NAMALWA (cell line): ENCODE data around the gene PRIM2.
"Not testable (repeated sequence)": the region's sequence is repeated elsewhere in the genome, so short reads cannot be mapped to it uniquely, and the experiment has no call there.

Experiments used
- DNase-seq: peaks from one replicate; pipeline ENCODE4 v3.0.0-alpha.2; 2015; ENCODE audit warnings: low spot score

Gene PRIM2

GRCh38 chr6:57365076-57365583, 47.7 kb downstream of the PRIM2 start:
- not testable (repeated sequence) for DNase-seq

DNA sequence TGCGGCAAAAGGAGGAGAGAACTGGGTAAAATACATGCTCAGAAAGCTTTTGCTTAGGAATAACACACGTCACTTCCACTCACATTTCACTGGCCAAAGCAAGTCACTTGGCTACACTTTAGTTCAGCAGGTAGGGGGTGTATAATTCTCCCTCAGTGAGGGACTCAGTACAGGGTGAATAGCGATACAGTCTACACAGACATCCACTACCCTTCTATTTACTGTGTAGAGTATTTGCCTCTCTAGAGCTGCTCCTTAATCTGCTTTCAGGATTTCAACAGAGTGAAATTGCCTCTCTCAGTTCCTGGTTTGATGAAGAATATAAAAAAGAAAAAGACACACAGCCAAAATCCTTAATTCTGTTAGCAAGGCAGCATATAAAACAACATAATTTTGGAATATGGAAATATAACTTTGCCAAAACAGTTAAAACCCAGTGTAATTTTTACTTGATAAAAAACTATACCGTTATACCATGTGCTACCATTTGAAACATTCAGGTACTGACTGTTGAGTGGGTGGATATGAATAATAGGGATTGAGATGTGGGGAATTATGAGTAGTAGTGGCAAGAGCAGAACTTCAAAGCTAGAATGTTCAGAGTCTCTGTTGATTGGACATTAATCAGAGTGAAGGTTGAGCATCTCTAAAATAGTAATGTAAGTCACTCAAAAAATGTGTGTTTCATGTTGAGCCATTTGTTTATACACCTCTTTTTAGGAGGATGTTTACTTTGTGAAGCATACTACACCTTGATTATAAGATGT, 51.7 kb downstream of the PRIM2 start:
- not testable (repeated sequence) for DNase-seq

GRCh38 chr6:57371779-57372178, 54.3 kb downstream of the PRIM2 start:
- not testable (repeated sequence) for DNase-seq

GRCh38 chr6:57374764-57375163, 57.3 kb downstream of the PRIM2 start:
- DNase-seq, result not testable (repeated sequence)

DNA sequence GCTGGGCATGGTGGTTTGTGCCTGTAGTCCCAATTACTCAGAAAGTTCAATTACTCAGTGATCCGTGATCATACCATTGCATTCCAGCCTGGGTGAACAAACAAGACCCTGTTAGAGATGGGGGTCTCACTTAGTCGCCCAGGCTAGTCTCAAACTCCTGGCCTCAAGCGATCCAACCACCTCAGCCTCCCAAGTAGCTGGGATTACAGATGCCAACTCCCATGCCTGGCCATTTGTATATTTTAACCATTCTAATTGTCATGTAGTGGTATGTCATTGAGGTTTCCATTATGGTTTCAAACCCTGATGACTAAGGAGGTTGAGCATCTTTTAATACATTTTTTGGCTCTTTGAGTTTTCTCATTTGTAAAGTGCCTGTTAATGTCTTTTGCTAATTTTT, 58.7 kb downstream of the PRIM2 start:
- not testable (repeated sequence) for DNase-seq

DNA sequence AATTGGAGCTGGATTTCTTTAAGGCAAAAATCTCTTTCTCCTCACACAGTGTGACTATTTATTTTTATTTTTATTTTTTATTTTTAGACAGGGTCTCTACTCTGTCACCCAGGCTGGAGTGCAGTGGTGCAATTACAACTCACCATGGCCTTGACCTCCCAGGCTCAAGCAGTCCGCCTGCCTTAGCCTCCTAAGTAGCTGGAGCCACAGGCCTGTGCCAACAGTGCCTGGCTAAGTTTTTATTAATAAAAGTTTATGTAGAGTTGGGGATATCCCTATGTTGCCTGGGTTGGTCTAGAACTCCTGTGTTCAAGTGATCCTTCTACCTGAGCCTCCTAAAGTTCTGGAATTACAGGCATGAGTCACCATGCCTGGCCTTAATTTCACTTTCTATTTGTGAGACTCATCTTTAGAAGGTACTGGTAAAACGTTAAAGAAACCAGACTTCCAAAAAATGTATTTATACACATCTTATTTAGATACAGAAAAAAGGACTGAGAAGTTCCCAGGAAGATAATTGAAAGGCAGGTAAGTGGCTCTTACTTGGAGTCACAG, 71.7 kb downstream of the PRIM2 start:
- not testable (repeated sequence) for DNase-seq

- not testable (repeated sequence) for DNase-seq
These were observed 73.4 kb downstream of the PRIM2 start for GRCh38 chr6:57390818-57391217.

DNA sequence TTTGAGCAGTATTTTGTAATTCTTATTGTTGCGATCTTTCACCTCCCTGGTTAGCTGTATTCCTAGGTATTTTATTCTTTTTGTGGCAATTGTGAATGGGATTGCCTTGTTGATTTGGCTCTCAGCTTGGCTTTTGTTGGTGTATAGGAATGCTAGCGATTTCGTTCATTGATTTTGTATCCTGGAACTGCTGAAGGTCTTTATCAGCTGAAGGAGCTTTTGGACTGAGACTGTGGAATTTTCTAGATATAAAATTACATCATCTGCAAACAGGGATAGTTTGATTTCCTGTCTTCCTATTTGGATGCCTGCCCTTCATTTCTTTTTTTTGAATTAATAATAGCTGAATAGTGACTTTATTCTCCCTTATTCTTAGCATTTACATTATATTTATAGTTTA, 74.6 kb downstream of the PRIM2 start:
- DNase-seq, result not testable (repeated sequence)

DNA sequence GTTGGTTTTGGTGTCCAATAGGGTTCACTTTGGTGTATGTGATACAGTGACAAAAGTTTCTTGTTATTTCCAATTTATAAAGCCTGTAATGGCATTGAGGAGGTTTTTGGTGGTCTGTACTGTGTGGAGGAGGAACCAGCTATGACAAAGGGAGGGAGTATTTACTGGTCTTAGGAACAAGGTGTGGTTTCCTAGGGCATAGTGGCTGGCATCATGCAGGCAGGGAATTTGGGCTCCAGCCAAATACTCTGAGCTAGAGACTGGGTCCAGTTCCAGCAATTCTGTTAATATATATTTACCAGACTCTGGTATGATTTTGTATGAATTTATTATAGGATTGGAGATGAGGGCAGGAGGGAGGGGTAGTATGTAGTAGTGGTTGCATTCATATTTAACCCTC, 101.9 kb downstream of the PRIM2 start:
- not testable (repeated sequence) for DNase-seq

DNA sequence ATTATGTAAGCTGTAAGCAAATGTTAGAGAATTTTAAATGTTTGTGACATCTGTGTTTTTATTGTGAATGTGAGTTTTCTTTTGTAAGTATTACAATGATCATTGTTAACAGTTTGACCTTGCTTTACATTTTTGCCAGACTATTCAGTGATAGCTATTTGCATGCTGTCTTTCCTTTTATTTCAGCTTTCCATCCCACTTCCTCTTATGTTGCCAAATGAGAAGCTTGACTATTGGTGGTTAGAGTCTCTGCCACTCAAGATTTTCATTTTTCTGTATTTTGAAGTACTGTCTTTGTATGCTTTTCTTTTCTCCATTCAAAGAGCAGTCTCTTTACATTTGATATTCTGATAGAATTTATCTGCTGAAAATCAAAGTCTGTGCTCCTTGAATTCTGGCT, 104.1 kb downstream of the PRIM2 start:
- DNase-seq, result no peak

DNA sequence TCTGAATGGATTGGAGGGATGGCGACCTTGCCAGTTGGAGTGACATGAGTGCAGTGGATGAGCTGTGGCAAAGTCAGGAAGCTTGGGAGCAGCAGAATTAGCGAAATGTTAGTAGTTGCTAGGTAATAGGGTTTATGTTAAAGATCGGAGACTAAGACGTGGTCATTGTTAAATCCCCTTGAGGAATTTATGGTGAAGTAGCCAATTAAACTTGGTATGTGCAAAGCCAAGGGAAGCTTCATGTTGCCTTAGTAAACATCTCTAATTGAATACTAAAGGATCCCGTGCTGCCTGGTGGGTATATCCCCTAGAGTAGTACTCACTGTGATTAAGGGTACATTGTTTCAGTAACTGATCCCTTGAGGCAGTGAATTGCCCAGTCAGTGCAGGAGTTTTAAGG, 106.0 kb downstream of the PRIM2 start:
- DNase-seq, result no peak

DNA sequence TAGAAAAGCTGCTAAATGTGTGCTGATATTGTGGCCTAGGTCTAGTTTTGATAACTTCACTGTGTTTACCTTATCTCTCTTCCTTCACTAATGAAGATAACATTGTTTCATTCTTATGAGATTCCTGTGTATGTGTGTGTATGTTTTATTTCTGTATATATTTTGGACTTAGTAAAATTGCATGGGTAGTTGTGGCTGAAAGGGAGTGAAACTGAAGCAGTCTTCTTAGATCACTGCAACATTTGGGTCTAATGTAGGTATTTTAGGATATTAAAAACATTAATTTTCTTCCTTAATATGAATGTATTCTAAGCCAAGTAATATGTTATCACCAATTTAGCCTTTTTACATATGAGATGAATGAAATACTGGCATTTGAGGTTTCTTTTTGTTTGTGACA, 114.3 kb downstream of the PRIM2 start:
- DNase-seq, result not testable (repeated sequence)

DNA sequence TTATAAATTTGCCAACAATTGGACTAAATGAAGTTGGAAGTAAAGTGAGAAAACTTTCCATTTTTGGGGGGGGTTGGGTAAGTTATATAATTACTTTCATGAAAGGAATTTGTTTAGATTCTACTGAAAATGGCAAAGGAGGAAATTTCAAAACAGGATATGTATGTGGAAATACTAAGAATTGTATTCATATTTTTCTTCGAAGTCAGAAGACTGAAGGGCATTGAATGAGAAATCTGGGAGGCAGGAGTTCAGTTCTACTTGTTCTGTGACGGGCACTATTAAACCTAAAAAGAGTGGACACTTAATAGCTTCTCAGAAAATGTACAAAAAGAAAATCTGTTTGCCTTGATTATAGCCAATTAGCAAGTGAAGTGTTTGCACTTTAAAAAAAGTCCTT, 114.7 kb downstream of the PRIM2 start:
- no peak for DNase-seq

DNA sequence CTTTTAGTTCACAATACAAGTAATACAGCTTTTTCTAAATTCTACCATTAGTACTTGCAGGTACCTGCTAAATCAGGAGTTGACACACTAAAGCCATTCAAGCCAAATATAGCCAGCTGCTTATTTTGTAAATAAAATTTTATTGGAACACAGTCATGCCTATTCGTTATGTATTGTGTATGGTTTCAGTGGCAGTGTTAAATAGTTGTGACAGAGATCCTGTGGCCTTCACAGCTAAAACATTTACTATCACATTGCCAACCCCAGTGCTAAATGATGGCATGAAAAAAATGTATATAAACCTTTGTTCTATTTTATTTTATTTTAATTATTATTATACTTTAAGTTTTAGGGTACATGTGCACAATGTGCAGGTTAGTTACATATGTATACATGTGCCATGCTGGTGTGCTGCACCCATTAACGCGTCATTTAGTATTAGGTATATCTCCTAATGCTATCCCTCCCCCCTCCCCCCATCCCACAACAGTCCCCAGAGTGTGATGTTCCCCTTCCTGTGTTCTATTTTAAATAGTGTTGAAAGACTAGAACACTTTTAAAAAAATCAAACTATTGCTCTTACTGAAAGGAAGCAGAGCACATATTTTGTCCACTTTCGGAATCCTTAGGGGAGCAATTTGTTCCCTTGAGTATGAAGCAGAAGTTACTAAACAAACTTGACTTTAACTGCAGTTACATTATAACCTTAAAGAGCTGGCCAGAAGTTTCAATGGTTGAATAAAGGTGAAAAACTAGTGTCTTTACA, 115.7 kb downstream of the PRIM2 start:
- peak; percentile 9 for DNase-seq

- not testable (repeated sequence) for DNase-seq
These were observed 116.4 kb downstream of the PRIM2 start for GRCh38 chr6:57433790-57434189.

DNA sequence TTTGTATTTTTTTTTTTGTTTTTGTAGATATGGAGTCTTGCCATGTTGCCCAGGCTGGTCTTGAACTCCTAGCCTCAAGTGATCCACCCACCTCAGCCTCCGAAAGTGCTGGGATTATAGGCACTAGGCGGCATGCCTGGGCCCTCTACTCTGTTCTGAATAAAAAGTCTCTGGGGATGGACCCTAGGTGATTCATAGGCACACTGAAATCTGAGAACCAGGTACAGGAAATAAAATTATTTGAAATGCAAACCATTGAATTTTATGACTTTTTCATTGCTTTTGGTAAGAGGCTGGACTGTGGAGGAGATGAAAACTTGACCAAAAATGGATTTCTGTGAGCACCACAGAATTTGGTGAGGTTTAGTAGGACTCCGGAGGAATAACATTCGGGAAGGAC, 117.5 kb downstream of the PRIM2 start:
- no peak for DNase-seq

DNA sequence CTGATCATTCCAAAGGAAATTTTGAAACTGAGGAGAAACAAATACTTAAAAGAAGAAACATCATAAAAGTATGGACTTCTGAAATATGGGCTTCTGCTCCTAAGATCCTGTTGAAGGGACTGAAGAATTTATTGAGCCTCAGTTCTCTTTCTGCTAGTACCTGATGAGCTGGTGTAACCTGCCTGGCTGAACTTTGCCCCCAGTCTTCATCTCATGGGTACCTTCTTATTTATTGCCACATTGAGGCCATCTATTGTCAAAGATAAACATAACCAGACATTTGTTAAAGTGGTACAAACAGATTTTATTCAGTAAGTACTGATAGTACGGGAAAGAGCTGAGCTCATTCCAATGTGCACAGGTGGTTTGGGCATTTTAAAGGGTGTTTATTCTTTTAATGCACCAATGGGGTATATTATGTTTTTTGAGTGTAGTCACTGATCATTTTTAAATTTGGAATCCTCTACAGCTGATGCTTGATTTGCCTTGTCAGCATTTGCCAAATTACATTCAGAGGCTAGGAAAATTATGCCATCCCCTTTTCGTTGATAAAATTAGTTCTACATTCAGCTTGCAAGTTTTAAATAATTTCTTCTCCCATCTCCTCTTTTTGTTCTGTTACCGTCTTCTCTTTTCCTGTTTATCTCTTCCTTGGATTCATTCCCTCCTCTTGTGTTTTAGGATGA, 118.2 kb downstream of the PRIM2 start:
- no peak for DNase-seq

DNA sequence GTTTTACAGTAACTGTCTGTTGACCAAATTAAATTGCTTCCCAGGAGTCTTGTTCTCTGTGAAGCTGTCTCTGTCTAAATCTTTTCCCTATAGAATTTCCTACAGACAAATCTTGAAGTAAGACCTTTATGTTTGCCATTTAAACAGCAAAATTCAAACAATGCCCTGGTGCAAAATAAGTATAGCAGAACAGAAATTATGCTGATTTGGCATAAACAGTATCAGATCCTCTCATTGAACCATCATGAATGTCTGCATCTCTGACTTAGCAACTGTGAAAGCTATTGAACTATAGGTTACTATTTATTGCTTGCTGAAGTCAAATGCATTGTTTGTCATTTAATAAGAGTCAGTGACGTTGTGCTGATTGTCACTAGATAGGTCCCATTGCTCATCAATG, 123.3 kb downstream of the PRIM2 start:
- not testable (repeated sequence) for DNase-seq

- DNase-seq, result not testable (repeated sequence)
These were observed 124.7 kb downstream of the PRIM2 start for GRCh38 chr6:57442133-57442532.

DNA sequence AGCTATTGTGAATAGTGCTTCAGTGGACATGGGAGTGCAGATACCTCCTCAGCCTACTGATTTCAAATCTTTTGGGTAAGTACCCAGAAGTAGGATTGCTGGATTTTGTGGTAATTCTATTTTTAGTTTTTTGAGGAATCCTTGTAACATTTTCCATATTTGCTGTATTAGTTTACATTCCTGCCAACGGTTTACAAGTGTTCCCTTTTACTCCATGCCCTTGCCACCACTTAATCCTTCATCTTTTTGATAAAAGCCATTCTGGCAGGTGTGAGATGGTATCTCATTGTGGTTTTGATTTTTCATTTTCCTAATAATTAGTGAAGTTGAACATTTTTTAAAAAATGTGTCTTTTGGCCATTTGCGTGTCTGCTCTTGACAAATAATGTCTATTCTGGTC, 125.8 kb downstream of the PRIM2 start:
- DNase-seq, result not testable (repeated sequence)

- DNase-seq, result not testable (repeated sequence)
These were observed 127.4 kb downstream of the PRIM2 start for GRCh38 chr6:57444787-57445186.

- not testable (repeated sequence) for DNase-seq
These were observed 127.9 kb downstream of the PRIM2 start for GRCh38 chr6:57445379-57445778.
